HepG2 (cell line): ENCODE results near the gene DISP2. TPM values are rescaled to one million over a fixed set of nuclear protein-coding genes. Genes with fewer than 3 reads are reported as not detected.

ENCODE experiments used
- CAMTA2 ChIP-seq: sonication (generic); formaldehyde crosslinking; IDR thresholded peaks from 2 replicates; pipeline ENCODE4 v1.4.0; 2020; ENCODE audit warnings: mild to moderate bottlenecking, missing genetic modification reagents, borderline replicate concordance
- CENPX ChIP-seq: sonication (generic); formaldehyde crosslinking; IDR thresholded peaks from 2 replicates; pipeline ENCODE4 v1.9.0; 2021; ENCODE audit warnings: mild to moderate bottlenecking, missing genetic modification reagents, moderate library complexity
- CREM ChIP-seq, 2 experiments: sonication (generic) in 1 of 2; formaldehyde crosslinking in 1 of 2; IDR thresholded peaks; 2 replicates each; pipeline versions ENCODE4 v1.4.0 to v1.6.1; 2016 to 2020; ENCODE audit warnings: antibody characterized with exemption in 1 of 2, mild to moderate bottlenecking in 1 of 2, missing genetic modification reagents in 1 of 2
- ESRRA ChIP-seq: sonication (generic); formaldehyde crosslinking; IDR thresholded peaks from 2 replicates; pipeline ENCODE4 v1.5.1; 2020; ENCODE audit warnings: mild to moderate bottlenecking, low read depth, missing genetic modification reagents
- FOXO1 ChIP-seq: sonication (generic); formaldehyde crosslinking; IDR thresholded peaks from 2 replicates; pipeline ENCODE4 v1.4.0; 2020; ENCODE audit warnings: missing genetic modification reagents
- KLF13 ChIP-seq: sonication (generic); formaldehyde crosslinking; IDR thresholded peaks from 2 replicates; pipeline ENCODE4 v1.4.0; 2020; ENCODE audit warnings: mild to moderate bottlenecking, missing genetic modification reagents
- POLR2A ChIP-seq, 2 experiments: IDR thresholded peaks; 2 replicates each; pipeline ENCODE4 v1.6.1; 2011; ENCODE audit warnings: low read depth in 2 of 2, low read length in 2 of 2, mild to moderate bottlenecking in 1 of 2, moderate library complexity in 1 of 2; ENCODE audit not compliant: insufficient read depth in 1 of 2
- PTBP1 ChIP-seq: fragments of 200-400 bp; formaldehyde crosslinking; IDR thresholded peaks from 2 replicates; pipeline ENCODE4 v1.6.1; 2018; ENCODE audit warnings: low read length, low read depth; ENCODE audit not compliant: poor library complexity, severe bottlenecking
- RELA ChIP-seq: sonication (generic); formaldehyde crosslinking; IDR thresholded peaks from 2 replicates; pipeline ENCODE4 v1.4.0; 2020; ENCODE audit warnings: missing genetic modification reagents
- ZNF143 ChIP-seq: sonication (generic); formaldehyde crosslinking; IDR thresholded peaks from 2 replicates; pipeline ENCODE4 v1.4.0; 2020; ENCODE audit warnings: missing genetic modification reagents
- ZNF253 ChIP-seq: sonication (generic); formaldehyde crosslinking; IDR thresholded peaks from 2 replicates; pipeline ENCODE4 v1.8.0; 2022; ENCODE audit warnings: mild to moderate bottlenecking, missing genetic modification reagents, borderline replicate concordance
- ZNF407 ChIP-seq: sonication (generic); formaldehyde crosslinking; IDR thresholded peaks from one replicate; pipeline ENCODE4 v1.5.1; 2020; ENCODE audit warnings: mild to moderate bottlenecking, missing genetic modification reagents; ENCODE audit errors: not compliant biosample characterization
- ZNF510 ChIP-seq: sonication (generic); formaldehyde crosslinking; IDR thresholded peaks from 2 replicates; pipeline ENCODE4 v1.4.0; 2020; ENCODE audit warnings: low read depth, mild to moderate bottlenecking, missing genetic modification reagents
- ZNF577 ChIP-seq: sonication (generic); formaldehyde crosslinking; IDR thresholded peaks from 2 replicates; pipeline ENCODE4 v1.4.0; 2020; ENCODE audit warnings: mild to moderate bottlenecking, low read depth, missing genetic modification reagents, borderline replicate concordance
- ZNF652 ChIP-seq: IDR thresholded peaks from 2 replicates; pipeline ENCODE4 v1.6.1; 2016; ENCODE audit warnings: low read depth, borderline replicate concordance
- ZNF691 ChIP-seq: sonication (generic); formaldehyde crosslinking; IDR thresholded peaks from 2 replicates; pipeline ENCODE4 v1.4.0; 2020; ENCODE audit warnings: missing genetic modification reagents, low read depth, mild to moderate bottlenecking, borderline replicate concordance
- ZNF792 ChIP-seq: IDR thresholded peaks from 2 replicates; pipeline ENCODE4 v1.6.1; 2016
- ZNF841 ChIP-seq: sonication (generic); formaldehyde crosslinking; IDR thresholded peaks from 2 replicates; pipeline ENCODE4 v1.8.1; 2023; ENCODE audit warnings: missing genetic modification reagents, borderline replicate concordance
- polyA plus RNA-seq, 8 experiments: library from polyadenylated mRNA; depleted of rRNA in 3 of 8; stranded (reverse) in 7 of 8; unstranded in 1 of 8; fragments of >200 nt; fragmentation: Illumina TruSeq in 4 of 8; extraction: Trizol in 4 of 8; gene quantifications; 2 replicates each; pipeline versions ENCODE4 v1.2.1 to v1.2.3, GENCODE V29; 2011 to 2016; ENCODE audit warnings: low read depth in 4 of 8, missing spikeins in 1 of 8, mixed read lengths in 1 of 8; ENCODE audit not compliant: insufficient read depth in 1 of 8
- total RNA-seq, 5 experiments: library from RNA; depleted of rRNA; stranded (reverse); fragments of >200 nt; fragmentation: Illumina TruSeq; extraction: Trizol; gene quantifications; 2 replicates each; pipeline ENCODE4 v1.2.3, GENCODE V29; 2016; ENCODE audit warnings: low read depth in 1 of 5
- TF ChIP-seq, protein P1 (sequence below): IDR thresholded peaks from 2 replicates; pipeline ENCODE4 v1.6.1; 2018; ENCODE audit warnings: missing genetic modification reagents, mild to moderate bottlenecking, missing compliant biosample characterization

Gene DISP2
- total and polyA plus RNA-seq, 2 of the 13 experiments (the other 11 are each of a cell fraction or from before 2014, with no cell fraction given) = 0.09 to 0.32 TPM

- TF ChIP-seq ZNF407 (CRISPR knock-in tag) (peak; percentile 63), PTBP1 (no peak), ZNF253 (CRISPR knock-in tag) (peak; percentile 39; the same call in 1 of the 2 replicates), CREM (IDR thresholded peaks at IDR 0.05) (peak; percentile 36; the same call in 1 of the 2 replicates), CREM (CRISPR knock-in tag; IDR thresholded peaks at IDR 0.05) (no peak), FOXO1 (CRISPR knock-in tag) (peak; percentile 25; the same call in 1 of the 2 replicates), ZNF143 (no peak), POLR2A (IDR thresholded peaks at IDR 0.05; ENCODE audit: insufficient read depth in 1 of 2, low read depth in 2 of 2, low read length in 2 of 2) (peak; percentile 86 to 96), ESRRA (CRISPR knock-in tag) (no peak), CAMTA2 (CRISPR knock-in tag) (peak; percentile 63; the same call in 1 of the 2 replicates), ZNF577 (CRISPR knock-in tag) (no peak), ZNF792 (peak; percentile 50; the same call in 1 of the 2 replicates), ZNF510 (CRISPR knock-in tag) (no peak), ZNF652 (no peak), ZNF691 (CRISPR knock-in tag) (no peak), KLF13 (no peak), RELA (CRISPR knock-in tag) (no peak), ZNF841 (CRISPR knock-in tag) (no peak), CENPX (CRISPR knock-in tag) (no peak)
- TF ChIP-seq, protein P1, sequence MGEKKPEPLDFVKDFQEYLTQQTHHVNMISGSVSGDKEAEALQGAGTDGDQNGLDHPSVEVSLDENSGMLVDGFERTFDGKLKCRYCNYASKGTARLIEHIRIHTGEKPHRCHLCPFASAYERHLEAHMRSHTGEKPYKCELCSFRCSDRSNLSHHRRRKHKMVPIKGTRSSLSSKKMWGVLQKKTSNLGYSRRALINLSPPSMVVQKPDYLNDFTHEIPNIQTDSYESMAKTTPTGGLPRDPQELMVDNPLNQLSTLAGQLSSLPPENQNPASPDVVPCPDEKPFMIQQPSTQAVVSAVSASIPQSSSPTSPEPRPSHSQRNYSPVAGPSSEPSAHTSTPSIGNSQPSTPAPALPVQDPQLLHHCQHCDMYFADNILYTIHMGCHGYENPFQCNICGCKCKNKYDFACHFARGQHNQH (CRISPR knock-in tag) = peak; percentile 65; the same call in 1 of the 2 replicates
These were observed 47.7 kb downstream of the DISP2 start, which contains the start of gene IVD (continued) for GRCh38 chr15:40405501-40406381.
